H1 (cell line): ENCODE measurements around the gene CPA1.

Experiments
- ATF2 ChIP-seq: IDR thresholded peaks from 2 replicates; pipeline ENCODE4 v1.6.1; 2012; ENCODE audit warnings: low read length, inconsistent platforms
- CTCF ChIP-seq, 3 experiments: IDR thresholded peaks; 1 replicate in 2 of 3; 2 replicates in 1 of 3; pipeline versions ENCODE4 v1.5.1 to v1.6.1; 2011; ENCODE audit warnings: low read length in 3 of 3, mild to moderate bottlenecking in 3 of 3, inconsistent platforms in 2 of 3, low read depth in 1 of 3, moderate library complexity in 1 of 3; ENCODE audit not compliant: insufficient read depth in 1 of 3; ENCODE audit errors: control extremely low read depth in 1 of 3
- MAX ChIP-seq: IDR thresholded peaks from 2 replicates; pipeline ENCODE4 v1.6.1; 2012; ENCODE audit warnings: inconsistent platforms
- PHF8 ChIP-seq: fragments of 200-600 bp; sonication (generic); conservative IDR thresholded peaks from 2 replicates; pipeline ENCODE4 v1.7.1; 2012; ENCODE audit warnings: low read depth, mild to moderate bottlenecking, inconsistent platforms, low read length, moderate library complexity
- POLR2A ChIP-seq, 2 experiments: IDR thresholded peaks; 1 replicate in 1 of 2; 2 replicates in 1 of 2; pipeline ENCODE4 v1.6.1; 2011; ENCODE audit warnings: low read depth in 2 of 2, low read length in 2 of 2, mild to moderate bottlenecking in 2 of 2; ENCODE audit errors: control extremely low read depth in 1 of 2
- POLR2AphosphoS5 ChIP-seq: IDR thresholded peaks from 2 replicates; pipeline ENCODE4 v1.6.1; 2011; ENCODE audit warnings: low read depth, low read length
- RAD21 ChIP-seq, 2 experiments: IDR thresholded peaks in 1 of 2; conservative IDR thresholded peaks in 1 of 2; 2 replicates each; pipeline ENCODE4 v1.6.1; 2011; ENCODE audit warnings: low read depth in 2 of 2, low read length in 2 of 2, improper control_type of control experiment in 1 of 2, inconsistent platforms in 1 of 2, mild to moderate bottlenecking in 1 of 2, moderate library complexity in 1 of 2
- RFX5 ChIP-seq: IDR thresholded peaks from 2 replicates; pipeline ENCODE4 v1.6.1; 2011; ENCODE audit warnings: low read depth, low read length, improper control_type of control experiment, borderline replicate concordance
- SP1 ChIP-seq: IDR thresholded peaks from 2 replicates; pipeline ENCODE4 v1.6.1; 2011; ENCODE audit warnings: low read depth, low read length

- TF ChIP-seq PHF8 = no peak
- TF ChIP-seq MAX = no peak
- no peak for TF ChIP-seq RAD21 (IDR thresholded peaks at IDR 0.05 in 1 of 2, conservative IDR thresholded peaks at IDR 0.05 in 1 of 2; ENCODE audit: low read depth in 2 of 2, low read length in 2 of 2)
- no peak for TF ChIP-seq CTCF (IDR thresholded peaks at IDR 0.05; ENCODE audit: control extremely low read depth in 1 of 3, insufficient read depth in 1 of 3, low read depth in 1 of 3, low read length in 3 of 3)
- no peak for TF ChIP-seq POLR2A (IDR thresholded peaks at IDR 0.05; ENCODE audit: control extremely low read depth in 1 of 2, low read depth in 2 of 2, low read length in 2 of 2)
- no peak for TF ChIP-seq RFX5
- TF ChIP-seq ATF2 = no peak
- TF ChIP-seq SP1 = no peak
- no peak for TF ChIP-seq POLR2AphosphoS5
These were observed 7.0 kb downstream of the CPA1 start for GRCh38 chr7:130387306-130387627.
